ENCODE measurements around the gene GJA4.

DNA sequence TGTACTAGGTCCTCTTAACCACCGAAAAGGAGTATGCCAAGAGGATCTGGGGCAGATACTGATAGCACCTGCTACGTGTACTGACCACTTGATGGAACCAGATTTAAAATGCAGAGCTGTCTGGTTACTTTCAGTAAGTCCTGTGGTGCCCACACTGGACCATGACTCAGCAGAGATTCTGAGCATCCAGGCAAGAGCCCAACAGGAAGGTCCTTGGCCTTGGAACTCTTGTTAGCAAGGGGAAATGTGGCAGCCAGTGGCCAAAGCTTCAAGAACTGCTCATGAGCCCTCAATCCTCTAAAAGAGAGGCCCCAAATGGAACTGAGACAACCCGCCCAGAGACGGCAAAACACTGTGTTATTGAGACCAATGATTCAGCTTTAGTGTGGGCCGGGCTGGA, 42.2 kb upstream of the GJA4 start:
- TF ChIP-seq, protein P1, sequence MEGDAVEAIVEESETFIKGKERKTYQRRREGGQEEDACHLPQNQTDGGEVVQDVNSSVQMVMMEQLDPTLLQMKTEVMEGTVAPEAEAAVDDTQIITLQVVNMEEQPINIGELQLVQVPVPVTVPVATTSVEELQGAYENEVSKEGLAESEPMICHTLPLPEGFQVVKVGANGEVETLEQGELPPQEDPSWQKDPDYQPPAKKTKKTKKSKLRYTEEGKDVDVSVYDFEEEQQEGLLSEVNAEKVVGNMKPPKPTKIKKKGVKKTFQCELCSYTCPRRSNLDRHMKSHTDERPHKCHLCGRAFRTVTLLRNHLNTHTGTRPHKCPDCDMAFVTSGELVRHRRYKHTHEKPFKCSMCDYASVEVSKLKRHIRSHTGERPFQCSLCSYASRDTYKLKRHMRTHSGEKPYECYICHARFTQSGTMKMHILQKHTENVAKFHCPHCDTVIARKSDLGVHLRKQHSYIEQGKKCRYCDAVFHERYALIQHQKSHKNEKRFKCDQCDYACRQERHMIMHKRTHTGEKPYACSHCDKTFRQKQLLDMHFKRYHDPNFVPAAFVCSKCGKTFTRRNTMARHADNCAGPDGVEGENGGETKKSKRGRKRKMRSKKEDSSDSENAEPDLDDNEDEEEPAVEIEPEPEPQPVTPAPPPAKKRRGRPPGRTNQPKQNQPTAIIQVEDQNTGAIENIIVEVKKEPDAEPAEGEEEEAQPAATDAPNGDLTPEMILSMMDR (IDR thresholded peaks at IDR 0.05), result no peak
- TF ChIP-seq EZH2 (IDR thresholded peaks at IDR 0.05; ENCODE audit: borderline replicate concordance, insufficient read depth, low read depth, low read length, poor library complexity, severe bottlenecking), result no peak

All from B cell (primary cell).